Hepatocyte (in vitro differentiated cells): Measurements from ENCODE around the gene SCARF2. TPM values are rescaled to one million over a fixed set of nuclear protein-coding genes. Genes with fewer than 3 reads are reported as not detected.
A peak's percentile ranks its signal among the peaks of the same experiment; 100 is the strongest.

Source experiments
- DNase-seq: peaks from one replicate; pipeline ENCODE4 v3.0.0-alpha.2; 2016; ENCODE audit warnings: low spot score
- H2AFZ ChIP-seq: fragments of 200-600 bp; sonication (generic); 2 replicates; pipeline ENCODE4 v1.6.0; 2016; ENCODE audit warnings: antibody characterized with exemption, mild to moderate bottlenecking
- H3K27ac ChIP-seq: fragments of 200-600 bp; sonication (generic); 2 replicates; pipeline ENCODE4 v1.5.1; 2016; ENCODE audit warnings: mild to moderate bottlenecking
- H3K27me3 ChIP-seq: fragments of 200-600 bp; sonication (generic); 2 replicates; pipeline ENCODE4 v1.6.1; 2016
- H3K36me3 ChIP-seq: fragments of 200-600 bp; sonication (generic); replicated peaks from 2 replicates; pipeline ENCODE4 v1.5.1; 2016; ENCODE audit warnings: low read depth; ENCODE audit not compliant: insufficient read depth
- H3K4me1 ChIP-seq: fragments of 200-600 bp; sonication (generic); 2 replicates; pipeline ENCODE4 v1.5.1; 2016; ENCODE audit warnings: mild to moderate bottlenecking, moderate library complexity; ENCODE audit not compliant: insufficient read depth
- H3K4me2 ChIP-seq: fragments of 200-600 bp; sonication (generic); 2 replicates; pipeline ENCODE4 v1.6.0; 2016
- H3K4me3 ChIP-seq: fragments of 200-600 bp; sonication (generic); 2 replicates; pipeline ENCODE4 v1.5.1; 2016; ENCODE audit warnings: mild to moderate bottlenecking
- H3K79me2 ChIP-seq: fragments of 200-600 bp; sonication (generic); 2 replicates; pipeline ENCODE4 v1.6.0; 2017; ENCODE audit warnings: mild to moderate bottlenecking
- H3K9me2 ChIP-seq: fragments of 200-600 bp; sonication (generic); replicated peaks from 2 replicates; pipeline ENCODE4 v1.6.0; 2017; ENCODE audit warnings: mild to moderate bottlenecking; ENCODE audit not compliant: insufficient read depth
- H3K9me3 ChIP-seq: fragments of 200-600 bp; sonication (generic); 2 replicates; pipeline ENCODE4 v1.5.1; 2016; ENCODE audit warnings: low read depth, mild to moderate bottlenecking
- H4K20me1 ChIP-seq: fragments of 200-600 bp; sonication (generic); 2 replicates; pipeline ENCODE4 v1.6.0; 2016; ENCODE audit warnings: mild to moderate bottlenecking; ENCODE audit not compliant: insufficient read depth, poor library complexity, severe bottlenecking
- EZH2 ChIP-seq: fragments of 200-600 bp; sonication (generic); IDR thresholded peaks from 2 replicates; pipeline ENCODE4 v1.6.1; 2016; ENCODE audit warnings: antibody characterized with exemption, mild to moderate bottlenecking, borderline replicate concordance
- EZH2phosphoT487 ChIP-seq: fragments of 200-600 bp; sonication (generic); IDR thresholded peaks from one replicate; pipeline ENCODE4 v1.6.1; 2018; ENCODE audit warnings: antibody characterized with exemption, mild to moderate bottlenecking, low read depth, moderate library complexity; ENCODE audit not compliant: unreplicated experiment, severe bottlenecking
- WGBS: methylation state at CpG from one replicate; pipeline ENCODE4 v1.1.6; 2016; ENCODE audit warnings: low lambda C conversion rate; ENCODE audit errors: missing lambda C conversion rate; 5-methylcytosine and 5-hydroxymethylcytosine counted together
- polyA plus RNA-seq: library from polyadenylated mRNA; unstranded; fragments of >200 nt; fragmentation: Nextera tagmentation; extraction: Ambion mirVana; gene quantifications from 2 replicates; pipeline ENCODE4 v1.2.1, GENCODE V29; 2016
- total RNA-seq: library from RNA; depleted of rRNA; stranded (reverse); fragments of >200 nt; gene quantifications from 2 replicates; pipeline ENCODE4 v1.2.3, GENCODE V29; 2014
- TF ChIP-seq, protein P1 (sequence below): fragments of 200-600 bp; sonication (generic); IDR thresholded peaks from 2 replicates; pipeline ENCODE4 v1.5.1; 2016; ENCODE audit warnings: antibody characterized with exemption, mild to moderate bottlenecking; ENCODE audit not compliant: poor library complexity

SCARF2 gene
- total and polyA plus RNA-seq, 2 experiments from 2014 or later = 19.3 to 35.2 TPM

DNA sequence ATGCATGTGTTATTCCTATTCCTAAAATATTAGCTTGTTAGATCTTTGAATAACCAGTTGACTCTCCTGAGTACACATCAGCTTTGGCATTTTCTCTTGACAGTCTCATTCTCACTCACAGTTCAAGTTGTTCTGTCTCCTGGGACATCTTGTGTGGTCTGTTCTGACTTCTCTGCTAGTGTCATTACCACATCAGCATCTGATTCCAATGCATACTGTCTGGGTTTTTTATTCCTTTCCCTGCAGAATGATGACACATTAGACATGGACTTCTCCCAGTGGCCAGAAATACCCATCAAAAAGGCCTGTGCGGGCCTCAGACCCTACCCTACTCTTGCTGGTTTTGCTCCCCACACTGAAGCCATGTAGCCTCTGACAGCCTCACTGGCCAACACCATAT, 41.0 kb downstream of the SCARF2 start:
- TF ChIP-seq EZH2phosphoT487 (no peak), EZH2 (no peak)
- TF ChIP-seq, protein P1, sequence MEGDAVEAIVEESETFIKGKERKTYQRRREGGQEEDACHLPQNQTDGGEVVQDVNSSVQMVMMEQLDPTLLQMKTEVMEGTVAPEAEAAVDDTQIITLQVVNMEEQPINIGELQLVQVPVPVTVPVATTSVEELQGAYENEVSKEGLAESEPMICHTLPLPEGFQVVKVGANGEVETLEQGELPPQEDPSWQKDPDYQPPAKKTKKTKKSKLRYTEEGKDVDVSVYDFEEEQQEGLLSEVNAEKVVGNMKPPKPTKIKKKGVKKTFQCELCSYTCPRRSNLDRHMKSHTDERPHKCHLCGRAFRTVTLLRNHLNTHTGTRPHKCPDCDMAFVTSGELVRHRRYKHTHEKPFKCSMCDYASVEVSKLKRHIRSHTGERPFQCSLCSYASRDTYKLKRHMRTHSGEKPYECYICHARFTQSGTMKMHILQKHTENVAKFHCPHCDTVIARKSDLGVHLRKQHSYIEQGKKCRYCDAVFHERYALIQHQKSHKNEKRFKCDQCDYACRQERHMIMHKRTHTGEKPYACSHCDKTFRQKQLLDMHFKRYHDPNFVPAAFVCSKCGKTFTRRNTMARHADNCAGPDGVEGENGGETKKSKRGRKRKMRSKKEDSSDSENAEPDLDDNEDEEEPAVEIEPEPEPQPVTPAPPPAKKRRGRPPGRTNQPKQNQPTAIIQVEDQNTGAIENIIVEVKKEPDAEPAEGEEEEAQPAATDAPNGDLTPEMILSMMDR = no peak
- Histone ChIP-seq H3K9me2 (no peaks in the 10 kb centered on the region), H3K9me3 (no peaks in the 10 kb centered on the region), H3K36me3 (no peaks in the 10 kb centered on the region), H3K4me1 (peaks cover 28% of the 10 kb centered on the region), H3K79me2 (peaks cover 64% of the 10 kb centered on the region), H3K4me3 (no peak overlapping the region), H3K27me3 (no peaks in the 10 kb centered on the region), H3K4me2 (peak overlapping the region; percentile 82), H2AFZ (no peak overlapping the region), H4K20me1 (peaks cover 6% of the 10 kb centered on the region), H3K27ac (no peak overlapping the region)
- no peak for DNase-seq
- WGBS = 85% methylated on average over 1 of the region's 1 CpG

DNA sequence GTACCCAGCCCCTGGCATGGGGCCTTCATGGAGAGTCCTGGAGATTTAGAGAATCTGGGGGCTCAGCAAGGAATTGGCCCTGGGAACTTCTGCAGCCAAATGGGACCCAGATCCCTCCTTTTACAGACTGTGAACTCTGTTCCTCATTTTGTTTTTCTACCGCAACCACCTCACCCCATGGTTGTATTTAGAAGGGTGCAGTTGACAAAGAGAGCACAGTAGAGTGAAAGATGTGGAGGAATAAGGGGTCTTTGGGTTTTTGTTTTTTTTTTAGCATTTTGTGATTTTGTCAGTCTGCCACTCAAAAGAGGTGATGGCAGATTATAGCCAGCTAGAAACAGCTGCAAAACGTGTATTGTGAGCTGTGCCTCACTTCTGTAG, 41.7 kb downstream of the SCARF2 start:
- Histone ChIP-seq H3K4me1 (peaks cover 28% of the 10 kb centered on the region), H4K20me1 (peaks cover 6% of the 10 kb centered on the region), H3K27me3 (no peaks in the 10 kb centered on the region), H3K27ac (no peak overlapping the region), H3K9me2 (no peaks in the 10 kb centered on the region), H3K9me3 (no peaks in the 10 kb centered on the region), H3K79me2 (peaks cover 64% of the 10 kb centered on the region), H2AFZ (no peak overlapping the region), H3K4me3 (no peak overlapping the region), H3K4me2 (peak overlapping the region; percentile 82), H3K36me3 (no peaks in the 10 kb centered on the region)
- no peak for TF ChIP-seq EZH2phosphoT487
- 58% methylated on average over 2 of the region's 2 CpGs for WGBS
- DNase-seq = no peak

DNA sequence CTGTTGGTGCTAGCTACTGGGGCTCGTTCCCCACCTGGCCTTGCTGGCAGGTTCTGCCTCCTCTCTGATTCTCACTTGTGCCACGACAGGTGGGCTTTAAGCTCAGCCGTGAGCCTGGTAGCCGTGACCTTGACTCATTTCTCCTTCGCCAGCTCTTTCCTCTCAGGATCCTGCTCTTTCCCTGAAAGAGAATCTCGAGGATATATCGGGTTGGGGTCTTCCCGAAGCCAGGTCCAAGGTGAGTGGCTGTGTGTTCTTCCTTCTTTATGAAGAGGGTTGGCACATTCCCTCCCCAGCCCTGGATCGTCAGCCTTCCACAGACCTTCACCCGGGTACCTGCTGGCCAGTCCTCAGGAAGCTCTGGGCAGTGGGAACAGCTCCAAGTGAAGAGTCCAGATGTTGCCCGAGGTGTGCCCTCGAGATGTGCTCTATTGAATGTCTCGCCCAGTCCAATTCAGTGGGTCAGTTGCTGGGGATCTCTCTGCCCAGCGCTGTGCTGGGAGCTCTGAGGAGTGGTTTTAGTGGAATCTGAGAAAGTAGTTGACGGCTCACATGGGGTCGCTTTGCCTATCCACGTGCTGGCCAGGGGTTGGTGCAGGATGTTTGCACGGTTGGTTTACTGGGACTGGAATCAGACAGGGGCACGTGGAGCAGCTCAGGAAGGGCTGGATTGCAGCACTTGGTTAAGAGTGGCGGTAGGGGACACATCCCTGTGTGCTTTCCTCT, 42.3 kb downstream of the SCARF2 start:
- Histone ChIP-seq H3K9me3 (no peaks in the 10 kb centered on the region), H3K27ac (no peak overlapping the region), H2AFZ (no peak overlapping the region), H3K4me3 (no peak overlapping the region), H3K9me2 (no peaks in the 10 kb centered on the region), H4K20me1 (peaks cover 6% of the 10 kb centered on the region), H3K4me2 (peak overlapping the region; percentile 82), H3K79me2 (peaks cover 59% of the 10 kb centered on the region), H3K36me3 (no peaks in the 10 kb centered on the region), H3K27me3 (no peaks in the 10 kb centered on the region), H3K4me1 (peaks cover 28% of the 10 kb centered on the region)
- TF ChIP-seq EZH2phosphoT487 (no peak), EZH2 (no peak)
- TF ChIP-seq, protein P1 = no peak
- WGBS = 77% methylated on average over 20 of the region's 20 CpGs
- DNase-seq = no peak

DNA sequence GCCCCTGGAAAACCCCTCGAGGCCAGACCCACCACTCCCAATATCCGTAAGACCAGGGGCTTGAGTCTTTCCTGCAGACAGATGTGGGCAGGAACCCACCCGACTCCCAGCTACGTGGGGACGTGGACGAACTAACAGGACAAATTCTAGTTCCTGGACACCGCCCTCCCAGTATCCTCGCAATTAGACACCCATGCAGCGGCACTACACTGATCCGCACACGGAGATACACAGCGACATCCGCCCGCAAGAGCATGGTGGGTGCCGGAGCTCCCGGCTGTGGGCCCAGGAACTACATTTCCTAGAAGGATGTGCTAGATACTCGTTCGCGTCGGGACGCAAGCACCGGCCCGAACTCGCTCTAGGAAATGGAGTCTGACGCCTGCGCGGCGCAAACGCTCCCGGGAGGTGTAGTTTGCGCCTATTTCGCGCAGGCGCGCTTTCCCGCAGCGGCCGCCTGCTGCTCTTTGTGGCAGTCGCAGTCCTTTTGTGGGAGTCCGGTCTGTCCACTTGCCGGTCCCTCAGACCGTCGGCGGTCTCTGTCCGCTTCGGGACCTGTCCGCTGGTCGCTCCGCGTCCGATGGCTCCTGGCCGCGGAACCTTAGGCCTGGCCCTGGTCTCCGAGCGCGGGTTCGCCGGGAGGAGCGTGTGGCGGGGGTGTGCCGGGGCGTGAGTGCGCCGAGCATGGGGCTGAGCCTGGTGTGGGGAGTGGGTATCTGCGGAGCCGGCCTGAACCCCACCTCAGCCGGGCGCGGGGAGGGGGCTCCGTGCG, 43.7 kb downstream of the SCARF2 start, which contains the start of gene ZNF74:
ZNF74 (plus strand) TSS at position 447 of the 772 bp plus-strand sequence. CDS start 478 bp downstream, outside the sequence.
- no peaks in the 10 kb centered on the region for H3K9me3 ChIP-seq
- peaks cover 44% of the 10 kb centered on the region for H3K79me2 ChIP-seq
- WGBS = 5% methylated on average over 67 of the region's 71 CpGs
- H2AFZ ChIP-seq = peak within 1 kb of the TSS; percentile 90
- H3K9me2 ChIP-seq = no peaks in the 10 kb centered on the region
- peaks cover 6% of the 10 kb centered on the region for H4K20me1 ChIP-seq
- TF ChIP-seq, protein P1 = no peak
- TF ChIP-seq EZH2 (no peak), EZH2phosphoT487 (no peak)
- H3K4me3 ChIP-seq = peak within 1 kb of the TSS; percentile 85
- peak; percentile 96 for DNase-seq
- peak within 1 kb of the TSS; percentile 82 for H3K4me2 ChIP-seq
- no peaks in the 10 kb centered on the region for H3K36me3 ChIP-seq
- H3K27ac ChIP-seq = peak within 1 kb of the TSS; percentile 89
- peaks cover 28% of the 10 kb centered on the region for H3K4me1 ChIP-seq
- no peaks in the 10 kb centered on the region for H3K27me3 ChIP-seq
